ENCODE data around the gene ZNF483. TPM values are rescaled to one million over a fixed set of nuclear protein-coding genes. Genes with fewer than 3 reads are reported as not detected.
"Not testable (repeated sequence)": the region's sequence is repeated elsewhere in the genome, so short reads cannot be mapped to it uniquely, and the experiment has no call there.

Gene ZNF483
- total RNA-seq, 3 donors from 2014 or later (not counting 1 experiment from before 2014, with no cell fraction given) = 5.7 to 7.4 (median 5.8) TPM

DNA sequence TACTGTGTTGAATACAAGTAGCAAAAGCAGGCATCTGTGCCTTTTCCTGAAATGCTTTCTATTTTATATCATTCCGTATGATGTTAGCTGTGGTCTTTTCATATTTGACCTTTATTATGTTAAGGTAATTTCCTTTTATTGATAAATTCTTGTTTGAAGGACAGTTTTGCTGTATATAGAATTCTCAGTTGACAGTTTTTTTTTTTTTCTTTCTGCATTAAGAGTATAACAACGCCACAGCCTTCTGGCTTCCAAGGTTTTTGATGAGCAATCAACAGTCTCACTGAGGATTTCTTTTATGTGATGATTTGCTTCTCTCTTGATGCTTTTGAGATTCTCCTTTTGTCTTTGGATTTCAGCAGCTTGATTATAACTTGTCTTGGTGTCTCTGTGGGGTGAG, 23.6 kb downstream of the ZNF483 start:
- Histone ChIP-seq H3K4me1 (ENCODE audit: control insufficient read depth, insufficient read depth, low read length) (no peaks in the 10 kb centered on the region), H3K27me3 (ENCODE audit: control insufficient read depth, insufficient read depth, low read length) (no peaks in the 10 kb centered on the region), H3K4me3 (ENCODE audit: low read length) (no peak overlapping the region), H3K9me3 (ENCODE audit: control insufficient read depth, insufficient read depth, low read length) (peaks cover 21% of the 10 kb centered on the region), H3K36me3 (ENCODE audit: control insufficient read depth, insufficient read depth, low read length) (no peaks in the 10 kb centered on the region), H3K27ac (ENCODE audit: low read length) (no peak overlapping the region)
- TF ChIP-seq CTCF (IDR thresholded peaks at IDR 0.05) = no peak
- peaks cover 43% of the 10 kb centered on the region for H3K36me3 Mint-ChIP-seq
- no peaks in the 10 kb centered on the region for H3K4me1 Mint-ChIP-seq
- 95% methylated on average over 2 of the region's 2 CpGs for WGBS (ENCODE audit: insufficient coverage)
- no peak for ATAC-seq
- H3K4me3 Mint-ChIP-seq = no peak overlapping the region
- peaks cover 0 to 4% of the 10 kb centered on the region in 2 donors for H3K27me3 Mint-ChIP-seq (ENCODE audit: low read depth in 2 of 2)
- H3K27ac Mint-ChIP-seq = no peak overlapping the region
- intact Hi-C loops (cut with micrococcal nuclease) = no loop called here
- peaks cover 15 to 22% of the 10 kb centered on the region in 2 donors for H3K9me3 Mint-ChIP-seq
- DNase-seq = no peak

DNA sequence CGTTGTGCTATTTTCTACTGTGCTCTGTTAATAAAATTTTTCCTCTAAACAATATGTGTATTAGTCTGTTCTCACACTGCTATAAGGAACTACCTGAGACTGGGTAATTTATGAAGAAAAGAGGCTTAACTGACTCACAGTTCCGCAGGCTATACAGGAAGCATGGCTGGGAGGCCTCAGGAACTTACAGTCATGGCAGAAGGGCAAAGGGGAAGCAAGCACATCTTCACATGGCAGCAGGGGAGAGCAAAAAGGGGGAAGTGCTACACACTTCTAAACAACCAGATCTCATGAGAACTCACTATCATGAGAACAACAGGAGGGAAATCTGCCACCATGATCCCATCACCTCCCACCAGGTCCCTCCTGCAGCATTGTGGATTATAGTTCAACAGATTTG, 30.4 kb downstream of the ZNF483 start:
- H3K4me3 Mint-ChIP-seq; H3K27me3 ChIP-seq (ENCODE audit: control insufficient read depth, insufficient read depth, low read length); H3K27ac Mint-ChIP-seq; H3K4me1 Mint-ChIP-seq; H3K9me3 Mint-ChIP-seq; H3K36me3 Mint-ChIP-seq; intact Hi-C loops (cut with micrococcal nuclease); H3K4me1 ChIP-seq (ENCODE audit: control insufficient read depth, insufficient read depth, low read length); ATAC-seq; H3K4me3 ChIP-seq (ENCODE audit: low read length); H3K36me3 ChIP-seq (ENCODE audit: control insufficient read depth, insufficient read depth, low read length); H3K27ac ChIP-seq (ENCODE audit: low read length); DNase-seq: not testable (repeated sequence)
- WGBS (ENCODE audit: insufficient coverage) = 50% methylated on average over 1 of the region's 2 CpGs
- peaks cover 0 to 13% of the 10 kb centered on the region in 2 donors for H3K27me3 Mint-ChIP-seq (ENCODE audit: low read depth in 2 of 2)
- peaks cover 23% of the 10 kb centered on the region for H3K9me3 ChIP-seq (ENCODE audit: control insufficient read depth, insufficient read depth, low read length)

DNA sequence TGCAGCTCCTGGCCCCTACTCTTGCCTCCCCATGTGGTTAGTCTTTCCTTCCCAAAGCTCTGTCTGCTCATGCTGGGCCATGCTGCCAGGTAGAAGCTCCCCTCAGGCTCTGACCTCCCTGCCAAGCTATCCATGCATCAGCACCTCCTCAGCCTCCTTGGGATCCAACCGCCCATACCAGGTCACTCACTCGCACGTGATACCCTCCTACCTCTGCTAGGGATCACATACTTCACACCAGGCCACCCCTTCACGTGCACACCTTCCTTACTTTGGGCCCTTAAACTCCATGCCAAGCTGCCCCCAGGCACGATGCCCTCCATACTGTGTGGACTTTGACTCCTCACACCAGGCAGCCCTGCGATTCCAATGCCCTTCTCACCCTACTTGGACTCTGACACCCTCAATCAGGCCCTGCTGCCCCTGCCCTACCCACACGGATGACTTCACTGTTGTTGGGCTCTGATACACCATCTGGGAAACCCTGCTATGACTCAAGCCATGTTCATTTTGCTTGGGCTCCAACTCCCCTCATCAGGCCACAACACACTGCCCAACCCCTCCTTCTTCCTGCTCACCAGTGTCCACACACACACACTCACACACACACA, 34.1 kb downstream of the ZNF483 start:
- ATAC-seq (no peak), DNase-seq (no peak)
- Mint-ChIP-seq H3K9me3 (peaks cover 2 to 9% of the 10 kb centered on the region in 2 donors), H3K36me3 (no peaks in the 10 kb centered on the region), H3K27me3 (ENCODE audit: low read depth in 2 of 2) (peaks cover 0 to 9% of the 10 kb centered on the region in 2 donors), H3K4me1 (no peaks in the 10 kb centered on the region), H3K27ac (no peak overlapping the region), H3K4me3 (no peak overlapping the region)
- TF ChIP-seq CTCF (IDR thresholded peaks at IDR 0.05) = no peak
- Histone ChIP-seq H3K9me3 (ENCODE audit: control insufficient read depth, insufficient read depth, low read length) (peaks cover 20% of the 10 kb centered on the region), H3K4me3 (ENCODE audit: low read length) (no peak overlapping the region), H3K4me1 (ENCODE audit: control insufficient read depth, insufficient read depth, low read length) (no peaks in the 10 kb centered on the region), H3K27ac (ENCODE audit: low read length) (no peak overlapping the region), H3K27me3 (ENCODE audit: control insufficient read depth, insufficient read depth, low read length) (no peaks in the 10 kb centered on the region), H3K36me3 (ENCODE audit: control insufficient read depth, insufficient read depth, low read length) (no peaks in the 10 kb centered on the region)
- intact Hi-C loops (cut with micrococcal nuclease) = no loop called here
- 90% methylated on average over 7 of the region's 7 CpGs for WGBS (ENCODE audit: insufficient coverage)

DNA sequence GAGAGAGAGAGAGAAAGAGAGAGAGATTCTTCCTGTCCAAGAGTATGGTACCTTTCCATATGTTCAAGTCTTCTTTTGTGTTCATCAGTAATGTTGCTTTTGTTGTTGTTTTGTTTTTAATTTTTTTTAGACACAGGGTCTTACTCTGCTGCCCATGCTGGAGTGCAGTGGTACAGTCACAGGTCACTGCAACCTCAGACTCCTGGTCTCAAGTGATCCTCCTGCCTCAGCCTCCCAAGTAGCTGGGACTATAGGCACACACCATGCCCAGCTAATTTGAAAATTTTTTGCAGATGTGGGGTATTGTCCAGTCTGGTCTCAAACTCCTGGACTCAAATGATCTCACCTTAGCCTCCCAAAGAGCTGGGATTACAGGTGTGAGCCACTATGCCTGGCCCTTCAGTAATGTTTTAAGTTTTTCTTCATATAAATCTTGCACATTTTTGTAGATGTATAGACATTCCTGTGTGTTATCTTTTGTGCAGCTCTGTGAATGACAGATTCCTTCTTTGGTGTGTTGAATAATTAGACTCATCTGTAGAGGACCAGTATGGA, 36.3 kb downstream of the ZNF483 start:
- no peaks in the 10 kb centered on the region for H3K36me3 Mint-ChIP-seq
- H3K9me3 Mint-ChIP-seq = peaks cover 0 to 5% of the 10 kb centered on the region in 2 donors

More for the DNA sequence above, 36.3 kb downstream of the ZNF483 start:
- Mint-ChIP-seq H3K27me3 (ENCODE audit: low read depth in 2 of 2) (peaks cover 0 to 9% of the 10 kb centered on the region in 2 donors), H3K4me1 (no peaks in the 10 kb centered on the region), H3K4me3 (no peak overlapping the region), H3K27ac (no peak overlapping the region)
- no peak for DNase-seq
- intact Hi-C loops (cut with micrococcal nuclease) = no loop called here
- Histone ChIP-seq H3K36me3 (ENCODE audit: control insufficient read depth, insufficient read depth, low read length) (no peaks in the 10 kb centered on the region), H3K4me3 (ENCODE audit: low read length) (no peak overlapping the region), H3K9me3 (ENCODE audit: control insufficient read depth, insufficient read depth, low read length) (peaks cover 13% of the 10 kb centered on the region), H3K27me3 (ENCODE audit: control insufficient read depth, insufficient read depth, low read length) (no peaks in the 10 kb centered on the region), H3K27ac (ENCODE audit: low read length) (no peak overlapping the region), H3K4me1 (ENCODE audit: control insufficient read depth, insufficient read depth, low read length) (no peaks in the 10 kb centered on the region)
- no peak for TF ChIP-seq CTCF (IDR thresholded peaks at IDR 0.05)
- no peak for ATAC-seq
